H7 (cell line): ENCODE results near the gene AACS. TPM values are rescaled to one million over a fixed set of nuclear protein-coding genes. Genes with fewer than 3 reads are reported as not detected.
A peak's percentile ranks its signal among the peaks of the same experiment; 100 is the strongest.
"Not testable (repeated sequence)": the region's sequence is repeated elsewhere in the genome, so short reads cannot be mapped to it uniquely, and the experiment has no call there.

Experiments used
- DNase-seq: peaks from one replicate; pipeline ENCODE4 v3.0.0; 2012
- H3K27me3 ChIP-seq: 2 replicates; pipeline ENCODE4 v1.6.0; 2011; ENCODE audit warnings: mild to moderate bottlenecking, low read length; ENCODE audit not compliant: control insufficient read depth, insufficient read depth
- H3K36me3 ChIP-seq: replicated peaks from 2 replicates; pipeline ENCODE4 v1.5.1; 2011; ENCODE audit warnings: low read length; ENCODE audit not compliant: control insufficient read depth, insufficient read depth
- H3K4me3 ChIP-seq: 2 replicates; pipeline ENCODE4 v1.5.1; 2011; ENCODE audit warnings: low read depth, mild to moderate bottlenecking, control low read depth, low read length, moderate library complexity; ENCODE audit not compliant: insufficient read depth
- total RNA-seq: library from RNA; depleted of rRNA; stranded (reverse); fragments of >200 nt; shearing (Covaris generic); gene quantifications from 2 replicates; pipeline ENCODE4 v1.2.3, GENCODE V29; 2014

Gene AACS
- total RNA-seq, 1 experiment from 2014 or later, result 34.0 TPM

DNA sequence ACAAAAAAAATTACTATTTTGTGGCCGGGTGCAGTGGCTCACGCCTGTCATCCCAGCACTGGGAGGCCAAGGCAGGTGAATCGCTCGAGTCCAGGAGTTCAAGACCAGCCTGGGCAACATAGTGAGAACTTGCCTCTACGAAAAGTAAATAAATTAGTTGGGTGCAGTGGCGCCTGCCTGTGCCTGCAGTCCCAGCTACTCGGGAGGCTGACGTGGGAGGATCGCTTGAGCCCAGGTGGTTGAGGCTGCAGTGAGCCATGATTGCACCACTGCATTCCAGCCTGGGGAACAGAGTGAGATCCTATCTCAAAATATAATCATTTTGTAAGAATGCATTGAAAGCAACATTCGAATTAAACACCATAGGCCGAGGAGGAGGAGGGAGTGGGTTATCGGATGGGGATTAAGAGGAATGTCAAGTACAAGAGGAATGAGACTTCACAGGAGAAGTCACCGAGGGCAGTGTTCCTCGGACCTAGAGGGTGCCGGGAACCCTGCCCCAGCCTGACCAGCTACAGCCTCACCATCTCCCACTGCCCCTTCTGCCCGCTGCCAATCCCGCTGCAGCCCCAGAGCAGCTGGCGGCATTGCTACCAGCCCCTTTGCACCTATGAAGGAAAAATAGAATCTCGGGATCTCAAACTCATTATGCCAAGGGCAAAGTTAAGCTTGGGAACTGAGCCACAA lies 32.6 kb upstream of the AACS start:
- no peak for DNase-seq
- H3K27me3 ChIP-seq, result no peaks in the 10 kb centered on the region
- no peak overlapping the region for H3K4me3 ChIP-seq
- H3K36me3 ChIP-seq, result no peaks in the 10 kb centered on the region

DNA sequence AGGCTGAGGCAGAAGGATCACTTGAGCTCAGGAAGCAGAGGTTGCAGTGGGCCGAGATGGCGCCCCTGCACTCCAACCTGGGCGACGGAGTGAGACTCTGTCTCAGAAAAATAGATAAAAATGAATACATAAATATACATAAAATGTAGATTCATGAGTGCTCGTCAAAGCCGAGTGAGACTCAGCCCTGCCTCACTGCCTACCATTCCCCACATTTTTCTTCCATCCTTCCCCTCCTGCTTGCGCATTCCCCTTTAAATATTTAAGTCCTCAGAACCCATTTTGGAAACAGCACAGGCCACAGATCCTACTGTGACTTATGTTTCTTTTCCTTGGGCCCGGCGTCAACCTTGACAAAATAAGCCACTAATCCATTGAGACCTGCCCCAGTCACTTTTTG lies 31.9 kb upstream of the AACS start:
- DNase-seq, result no peak
- Histone ChIP-seq H3K4me3 (no peak overlapping the region), H3K27me3 (no peaks in the 10 kb centered on the region), H3K36me3 (no peaks in the 10 kb centered on the region)

DNA sequence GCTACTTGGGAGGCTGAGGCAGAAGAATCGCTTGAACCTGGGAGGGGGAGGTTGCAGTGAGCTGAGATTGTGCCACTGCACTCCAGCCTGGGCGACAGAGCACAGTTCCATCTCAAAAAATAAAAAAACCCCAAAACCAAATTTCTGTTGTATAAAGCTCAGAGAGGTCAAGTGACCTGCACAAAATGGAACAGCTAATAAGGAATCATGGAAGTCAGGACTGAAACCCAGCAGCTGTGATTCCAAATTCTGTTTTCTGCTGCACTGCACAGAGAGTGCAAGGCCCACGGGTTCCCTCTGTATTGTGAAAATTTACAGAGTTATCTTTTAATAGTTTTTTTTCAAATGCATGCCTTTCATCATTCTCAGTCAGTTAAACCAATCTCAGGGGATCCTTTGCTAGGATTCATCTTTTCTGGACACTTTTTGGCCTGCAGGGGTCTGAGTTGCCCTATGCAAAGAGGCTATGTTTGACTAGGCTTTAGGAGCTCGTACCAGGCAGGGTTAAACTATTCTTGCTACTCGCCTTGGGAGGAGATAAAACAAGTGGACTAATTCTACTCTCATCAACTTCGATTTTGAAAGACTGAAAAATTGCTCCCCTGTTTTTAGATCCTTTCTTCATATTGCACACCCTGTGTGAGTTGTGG lies 26.1 kb upstream of the AACS start:
- DNase-seq, result no peak
- Histone ChIP-seq H3K4me3 (no peak overlapping the region), H3K27me3 (no peaks in the 10 kb centered on the region), H3K36me3 (no peaks in the 10 kb centered on the region)

DNA sequence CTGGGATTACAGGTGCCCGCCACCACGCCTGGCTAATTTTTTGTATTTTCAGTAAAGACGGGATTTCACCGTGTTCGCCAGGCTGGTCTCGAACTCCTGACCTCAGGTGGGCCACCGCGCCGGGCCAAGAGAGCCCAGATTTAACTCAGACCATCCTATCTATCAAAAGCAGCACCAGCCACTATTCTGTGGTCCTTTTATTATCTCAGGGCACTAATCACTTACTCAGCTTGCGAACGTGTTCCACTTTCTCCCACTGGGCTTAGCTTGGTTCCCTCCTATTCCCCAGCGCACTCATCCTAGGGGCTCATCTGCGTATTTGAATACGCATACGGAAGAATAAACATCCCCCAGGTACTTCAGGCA lies 16.2 kb upstream of the AACS start:
- H3K4me3 ChIP-seq, result peak overlapping the region; percentile 54
- DNase-seq, result no peak
- H3K36me3 ChIP-seq, result no peaks in the 10 kb centered on the region
- no peaks in the 10 kb centered on the region for H3K27me3 ChIP-seq

DNA sequence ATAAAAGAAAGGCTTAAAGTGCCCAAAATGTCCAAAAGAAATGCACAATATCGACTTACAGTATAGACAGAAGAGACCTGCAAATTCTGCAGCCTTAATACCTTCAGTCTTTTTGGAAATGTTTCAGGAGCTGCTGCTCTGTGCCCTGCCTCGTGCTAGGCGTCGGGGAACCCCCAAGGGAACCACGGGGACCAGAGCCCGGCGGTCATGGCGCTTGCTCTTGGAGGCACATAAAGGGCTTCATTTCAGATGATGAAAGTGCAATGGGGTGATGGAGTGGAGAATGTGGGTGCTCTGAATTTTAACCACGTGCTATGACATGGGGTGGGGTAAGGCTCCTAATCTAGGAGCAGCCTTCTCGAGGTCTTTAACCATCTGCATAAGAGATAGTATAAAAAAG lies 14.8 kb upstream of the AACS start:
- Histone ChIP-seq H3K36me3 (no peaks in the 10 kb centered on the region), H3K4me3 (no peak overlapping the region), H3K27me3 (no peaks in the 10 kb centered on the region)
- no peak for DNase-seq

DNA sequence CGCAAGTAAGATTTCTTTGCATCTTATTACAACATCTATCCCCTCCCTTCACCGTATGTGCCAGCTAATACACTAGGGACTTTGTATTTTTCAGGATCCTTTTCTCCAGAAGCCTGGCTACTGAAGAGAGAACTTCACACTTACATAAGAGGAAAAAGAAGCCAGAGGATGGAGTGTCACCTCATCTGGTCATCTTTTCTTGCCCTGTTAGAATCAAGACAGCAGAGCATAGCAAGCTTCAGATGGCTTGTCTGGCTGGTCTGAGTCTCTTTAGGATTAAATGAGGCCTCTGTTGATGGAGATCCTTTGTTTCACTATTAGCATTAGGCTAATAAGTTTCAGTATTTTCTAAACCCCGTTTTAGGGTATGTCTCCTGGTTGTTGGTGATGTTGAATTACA lies 14.4 kb upstream of the AACS start:
- Histone ChIP-seq H3K4me3 (no peak overlapping the region), H3K27me3 (no peaks in the 10 kb centered on the region), H3K36me3 (no peaks in the 10 kb centered on the region)
- DNase-seq, result no peak

DNA sequence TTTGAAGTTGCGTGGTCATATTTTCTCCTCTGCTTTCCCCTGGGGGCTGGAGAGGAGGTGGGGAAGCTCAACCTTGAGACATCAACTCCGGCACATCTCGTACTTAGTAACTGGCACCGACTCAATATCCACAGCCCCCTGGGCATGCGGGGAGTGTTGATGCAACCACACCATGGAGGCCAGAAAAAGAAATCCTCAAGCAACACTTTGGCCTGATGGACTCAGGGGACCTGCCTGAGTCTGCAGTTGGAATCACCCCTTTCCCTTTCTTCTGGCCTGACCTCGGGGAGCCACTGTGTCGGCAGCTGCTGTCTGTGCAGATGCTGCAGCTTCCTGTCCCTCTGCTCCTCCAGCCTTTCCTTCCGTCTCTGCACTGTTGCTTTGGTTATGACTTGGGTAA lies 11.4 kb upstream of the AACS start:
- H3K27me3 ChIP-seq, result no peaks in the 10 kb centered on the region
- no peak for DNase-seq
- H3K4me3 ChIP-seq, result no peak overlapping the region
- H3K36me3 ChIP-seq, result no peaks in the 10 kb centered on the region

DNA sequence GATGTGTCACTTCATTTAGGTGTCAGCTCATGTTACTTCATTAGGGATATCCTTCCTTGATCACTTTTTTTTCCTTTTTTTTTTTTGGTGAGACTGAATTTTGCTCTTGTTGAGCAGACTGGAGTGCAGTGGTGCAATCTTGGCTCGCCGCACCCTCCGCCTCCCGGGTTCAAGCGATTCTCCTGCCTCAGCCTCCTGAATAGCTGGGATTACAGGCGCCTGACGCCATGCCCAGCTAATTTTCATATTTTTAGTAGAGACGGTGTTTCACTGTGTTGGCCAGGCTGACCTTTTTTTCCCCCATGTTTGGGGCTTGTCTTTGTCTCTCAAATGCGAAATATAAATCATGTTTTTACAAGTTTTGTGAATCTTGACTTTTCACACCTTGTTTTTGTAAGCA lies 9.6 kb upstream of the AACS start:
- Histone ChIP-seq H3K27me3 (no peaks in the 10 kb centered on the region), H3K4me3 (no peak overlapping the region), H3K36me3 (no peaks in the 10 kb centered on the region)
- no peak for DNase-seq

DNA sequence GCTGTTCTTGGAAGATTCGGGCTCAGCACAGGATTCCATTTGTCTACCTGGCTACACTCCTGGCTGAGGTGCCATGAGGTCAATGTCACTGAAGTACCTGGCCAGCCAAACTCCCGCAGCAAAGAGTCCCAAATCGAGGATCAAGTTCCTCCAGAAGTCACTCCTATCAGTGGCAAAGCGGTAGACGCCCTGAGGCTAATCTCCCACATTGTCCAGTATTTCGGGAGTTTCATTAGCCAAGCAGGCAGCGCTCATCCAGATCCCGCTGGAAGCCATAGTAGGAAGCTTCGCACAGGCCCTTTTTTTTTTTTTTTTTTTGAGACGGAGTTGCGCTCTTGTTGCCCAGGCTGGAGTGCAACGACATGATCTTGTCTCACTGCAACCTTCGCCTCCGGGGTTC lies 8.9 kb upstream of the AACS start:
- Histone ChIP-seq H3K36me3 (no peaks in the 10 kb centered on the region), H3K4me3 (no peak overlapping the region), H3K27me3 (no peaks in the 10 kb centered on the region)
- DNase-seq, result no peak

DNA sequence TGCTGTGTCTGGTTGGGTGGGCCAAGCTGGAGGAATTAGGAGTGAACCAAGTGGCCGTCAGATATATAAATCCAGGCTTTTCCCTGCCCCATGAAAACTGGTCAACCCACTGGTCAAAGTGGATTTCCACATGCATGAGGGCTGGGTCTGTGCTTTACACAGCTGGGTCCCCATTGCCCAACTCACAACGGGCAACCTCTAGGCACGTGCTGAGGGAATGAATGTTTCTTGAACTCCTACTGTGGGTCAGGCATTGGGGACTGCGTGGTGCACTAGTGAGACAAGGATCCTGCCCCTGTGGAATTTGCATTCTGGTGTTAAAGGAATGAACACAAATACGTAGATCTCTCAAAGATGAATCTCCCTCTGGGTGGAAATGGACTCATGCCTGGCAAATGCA lies 7.5 kb upstream of the AACS start:
- no peak for DNase-seq
- H3K4me3 ChIP-seq, result no peak overlapping the region
- no peaks in the 10 kb centered on the region for H3K27me3 ChIP-seq
- H3K36me3 ChIP-seq, result no peaks in the 10 kb centered on the region

DNA sequence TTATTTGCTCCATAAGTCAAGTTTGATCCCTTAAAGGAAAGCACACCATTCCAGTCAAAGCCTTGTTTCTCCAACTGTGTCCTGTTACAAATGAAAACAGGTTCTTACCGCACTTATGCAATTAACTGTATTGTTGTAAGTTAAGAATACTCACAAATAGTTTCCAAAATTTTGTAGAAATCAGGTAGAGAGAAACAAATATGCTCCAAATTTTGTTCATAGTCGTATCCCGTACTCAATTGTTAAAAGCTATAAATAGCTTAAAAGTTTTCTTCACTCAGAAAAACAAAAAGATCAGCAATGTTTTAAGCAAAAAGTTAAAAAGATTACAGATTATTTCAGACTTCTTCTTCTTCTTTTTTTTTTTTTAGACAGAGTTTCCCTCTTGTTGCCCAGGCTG lies 4.0 kb upstream of the AACS start:
- no peak overlapping the region for H3K4me3 ChIP-seq
- DNase-seq, result no peak
- no peaks in the 10 kb centered on the region for H3K36me3 ChIP-seq
- no peaks in the 10 kb centered on the region for H3K27me3 ChIP-seq

DNA sequence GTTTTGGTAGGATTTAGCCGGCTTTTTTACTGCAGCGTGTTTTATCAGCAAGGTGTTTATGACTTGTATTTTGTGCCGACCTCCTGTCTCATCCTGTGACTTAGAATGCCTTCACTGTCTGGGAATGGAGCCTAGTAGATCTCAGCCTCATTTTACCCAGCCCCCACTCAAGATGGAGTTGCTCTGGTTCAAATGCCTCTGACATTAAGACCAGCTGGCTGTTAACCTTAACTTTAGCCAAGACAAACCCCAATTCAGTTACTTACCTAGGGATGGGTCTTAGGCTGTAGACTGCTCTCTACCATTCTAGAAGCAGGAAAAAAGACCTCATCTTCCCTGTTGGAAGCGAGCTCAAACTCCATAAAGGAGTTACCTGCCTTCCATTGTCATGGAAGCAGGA lies 1.7 kb upstream of the AACS start:
- not testable (repeated sequence) for H3K4me3 ChIP-seq, H3K27me3 ChIP-seq, DNase-seq, H3K36me3 ChIP-seq

DNA sequence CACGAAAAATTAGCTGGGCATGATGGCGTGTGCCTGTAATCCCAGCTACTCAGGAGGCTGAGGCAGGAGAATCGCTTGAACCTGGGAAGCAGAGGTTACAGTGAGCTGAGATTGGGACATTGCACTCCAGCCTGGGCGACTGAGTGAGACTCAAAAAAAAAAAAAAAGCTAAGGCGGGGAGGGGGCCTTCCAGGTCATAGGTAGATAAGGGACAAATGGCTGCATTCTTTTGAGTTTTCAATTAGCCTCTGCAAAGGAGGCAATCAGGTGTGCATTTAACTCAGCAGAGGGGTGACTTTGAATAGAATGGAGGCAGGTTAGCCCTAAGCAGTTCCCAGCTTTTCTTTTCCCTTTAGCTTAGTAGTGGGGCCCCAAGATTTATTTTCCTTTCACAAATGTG lies 743 bp upstream of the AACS start:
- Histone ChIP-seq H3K27me3 (no peaks in the 10 kb centered on the region), H3K36me3 (peaks cover 2% of the 10 kb centered on the region), H3K4me3 (peak overlapping the region; percentile 49)
- peak; percentile 46 for DNase-seq

DNA sequence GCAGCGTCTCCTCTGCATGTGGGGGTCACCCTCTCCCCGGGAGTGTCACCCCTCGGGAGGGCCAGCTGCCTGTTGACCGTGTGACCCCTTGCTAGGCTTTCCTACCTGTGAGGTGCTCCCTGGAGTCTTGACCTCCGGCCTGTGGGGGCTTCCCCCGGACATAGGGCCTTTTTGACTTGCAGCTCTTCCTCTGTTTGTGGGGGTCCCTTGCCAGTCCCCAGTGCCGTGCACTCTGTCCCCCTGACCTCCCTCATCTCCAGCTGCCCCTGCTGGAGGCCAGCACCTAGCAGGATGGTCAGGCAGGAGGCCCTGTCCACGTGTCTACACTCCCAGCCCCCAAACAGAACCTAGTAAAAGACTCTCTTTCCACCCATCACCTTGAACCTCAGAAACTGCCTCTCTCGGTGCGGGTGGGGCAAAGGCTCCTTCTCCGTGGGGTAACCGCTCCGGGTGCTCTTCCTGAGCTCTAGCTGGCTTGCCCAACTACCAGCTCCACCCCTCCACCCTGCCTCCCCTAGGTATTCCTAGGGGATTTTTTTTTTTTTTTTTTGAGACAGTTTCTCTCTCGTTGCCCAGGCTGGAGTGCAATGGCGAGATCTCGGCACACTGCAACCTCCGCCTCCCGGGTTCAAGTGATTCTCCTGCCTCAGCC lies 810 bp downstream of the AACS start:
- DNase-seq, result peak; percentile 68
- Histone ChIP-seq H3K27me3 (no peaks in the 10 kb centered on the region), H3K4me3 (peak overlapping the region; percentile 85), H3K36me3 (peaks cover 4% of the 10 kb centered on the region)

DNA sequence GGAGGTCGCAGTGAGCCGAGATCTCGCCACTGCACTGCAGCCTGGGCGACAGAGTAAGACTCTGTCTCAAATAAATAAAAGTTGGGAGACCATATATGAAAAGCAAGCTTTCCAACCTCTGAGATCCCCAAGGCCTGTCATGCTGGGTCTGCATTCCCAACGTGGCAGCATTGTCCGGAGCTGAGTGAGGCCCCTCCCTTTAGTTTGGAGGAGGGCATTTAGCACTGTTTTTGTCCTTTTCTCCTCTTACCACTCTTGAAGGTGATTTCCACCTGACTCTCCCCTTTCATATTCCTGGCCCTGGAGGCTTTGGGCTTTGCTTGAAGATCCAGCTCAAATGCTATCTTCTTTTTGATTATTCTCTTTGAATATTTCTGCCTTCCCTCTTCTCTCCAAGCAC lies 3.2 kb downstream of the AACS start:
- no peak overlapping the region for H3K4me3 ChIP-seq
- no peaks in the 10 kb centered on the region for H3K27me3 ChIP-seq
- peak; percentile 58 for DNase-seq
- H3K36me3 ChIP-seq, result peaks cover 5% of the 10 kb centered on the region
